DND-41 (cell line): ENCODE results near the gene UBE2C.

ENCODE experiments used
- ATAC-seq: fragments of 200-7000 bp; cut with Tn5 transposase; 3 replicates; pipeline ENCODE4 v1.9.1; 2021; ENCODE audit warnings: low read depth; ENCODE audit not compliant: insufficient read depth
- DNase-seq: peaks from one replicate; pipeline ENCODE4 v3.0.0-alpha.2; 2020
- H2AFZ ChIP-seq: 2 replicates; pipeline ENCODE4 v1.6.0; 2012; ENCODE audit warnings: low read depth, low read length
- H3K27ac ChIP-seq: 2 replicates; pipeline ENCODE4 v1.5.1; 2012; ENCODE audit warnings: low read length, inconsistent platforms
- H3K27me3 ChIP-seq: fragments of 200-600 bp; sonication (generic); 2 replicates; pipeline ENCODE4 v1.6.0; 2012; ENCODE audit warnings: low read length, mild to moderate bottlenecking, inconsistent platforms; ENCODE audit not compliant: insufficient read depth, poor library complexity
- H3K36me3 ChIP-seq: 2 replicates; pipeline ENCODE4 v1.5.1; 2012; ENCODE audit warnings: low read length, inconsistent platforms; ENCODE audit not compliant: insufficient read depth
- H3K4me1 ChIP-seq: 2 replicates; pipeline ENCODE4 v1.5.1; 2012; ENCODE audit warnings: mild to moderate bottlenecking, low read length; ENCODE audit not compliant: insufficient read depth
- H3K4me2 ChIP-seq: 2 replicates; pipeline ENCODE4 v1.6.0; 2012; ENCODE audit warnings: mild to moderate bottlenecking, moderate library complexity, low read length, inconsistent platforms; ENCODE audit not compliant: insufficient read depth
- H3K4me3 ChIP-seq, 2 experiments: fragments of 200-600 bp in 1 of 2; shearing (Covaris generic) in 1 of 2; 2 replicates each; pipeline ENCODE4 v1.5.1; 2012 to 2016; ENCODE audit warnings: inconsistent platforms in 2 of 2, low read length in 2 of 2, mild to moderate bottlenecking in 2 of 2, low read depth in 1 of 2, moderate library complexity in 1 of 2
- H3K79me2 ChIP-seq: 2 replicates; pipeline ENCODE4 v1.6.0; 2012; ENCODE audit warnings: low read length, inconsistent platforms; ENCODE audit not compliant: insufficient read depth
- H3K9ac ChIP-seq: 2 replicates; pipeline ENCODE4 v1.6.0; 2012; ENCODE audit warnings: low read depth, mild to moderate bottlenecking, inconsistent platforms, low read length, moderate library complexity
- H3K9me3 ChIP-seq: 2 replicates; pipeline ENCODE4 v1.5.1; 2012; ENCODE audit warnings: low read length, moderate library complexity, mild to moderate bottlenecking, inconsistent platforms; ENCODE audit not compliant: insufficient read depth, severe bottlenecking
- H4K20me1 ChIP-seq: 2 replicates; pipeline ENCODE4 v1.6.0; 2012; ENCODE audit warnings: low read length; ENCODE audit not compliant: insufficient read depth
- EZH2 ChIP-seq: IDR thresholded peaks from 3 replicates; pipeline ENCODE4 v1.6.1; 2012; ENCODE audit warnings: borderline replicate concordance, low read depth, mild to moderate bottlenecking, moderate library complexity, low read length, inconsistent platforms; ENCODE audit not compliant: severe bottlenecking
- TF ChIP-seq, protein P1 (sequence below): IDR thresholded peaks from 2 replicates; pipeline ENCODE4 v1.5.1; 2012; ENCODE audit warnings: borderline replicate concordance, low read length, moderate library complexity, mild to moderate bottlenecking; ENCODE audit not compliant: poor library complexity, severe bottlenecking; ENCODE audit errors: extremely low read depth

The UBE2C gene

DNA sequence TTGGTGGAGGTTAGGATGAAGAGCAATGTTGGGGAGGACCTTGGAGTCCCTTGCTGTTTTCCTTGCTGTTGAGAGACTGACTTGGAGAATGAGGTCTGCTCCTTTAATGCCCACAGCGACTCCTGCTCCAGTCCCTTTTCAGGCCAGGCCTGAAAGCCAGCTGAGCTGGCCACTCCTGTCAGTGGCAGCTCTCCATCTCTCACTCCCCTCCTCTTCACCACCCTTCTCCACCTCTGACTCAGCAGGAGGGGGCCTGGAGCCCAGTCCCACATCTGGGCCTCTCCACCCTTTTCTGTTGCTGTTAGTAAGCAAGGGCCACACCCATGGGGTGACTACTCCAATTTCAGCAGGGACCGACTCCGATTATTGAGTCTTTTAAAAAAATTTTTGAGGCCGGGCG lies 23.4 kb downstream of the UBE2C start:
- H3K9ac ChIP-seq, result no peak overlapping the region
- H2AFZ ChIP-seq, result no peak overlapping the region
- peaks cover 5% of the 10 kb centered on the region; the same call in 1 of the 2 replicates for H3K36me3 ChIP-seq
- no peak for ATAC-seq
- no peaks in the 10 kb centered on the region for H3K79me2 ChIP-seq
- H3K4me2 ChIP-seq, result no peak overlapping the region
- no peaks in the 10 kb centered on the region for H3K27me3 ChIP-seq
- TF ChIP-seq EZH2, result no peak
- TF ChIP-seq, protein P1, sequence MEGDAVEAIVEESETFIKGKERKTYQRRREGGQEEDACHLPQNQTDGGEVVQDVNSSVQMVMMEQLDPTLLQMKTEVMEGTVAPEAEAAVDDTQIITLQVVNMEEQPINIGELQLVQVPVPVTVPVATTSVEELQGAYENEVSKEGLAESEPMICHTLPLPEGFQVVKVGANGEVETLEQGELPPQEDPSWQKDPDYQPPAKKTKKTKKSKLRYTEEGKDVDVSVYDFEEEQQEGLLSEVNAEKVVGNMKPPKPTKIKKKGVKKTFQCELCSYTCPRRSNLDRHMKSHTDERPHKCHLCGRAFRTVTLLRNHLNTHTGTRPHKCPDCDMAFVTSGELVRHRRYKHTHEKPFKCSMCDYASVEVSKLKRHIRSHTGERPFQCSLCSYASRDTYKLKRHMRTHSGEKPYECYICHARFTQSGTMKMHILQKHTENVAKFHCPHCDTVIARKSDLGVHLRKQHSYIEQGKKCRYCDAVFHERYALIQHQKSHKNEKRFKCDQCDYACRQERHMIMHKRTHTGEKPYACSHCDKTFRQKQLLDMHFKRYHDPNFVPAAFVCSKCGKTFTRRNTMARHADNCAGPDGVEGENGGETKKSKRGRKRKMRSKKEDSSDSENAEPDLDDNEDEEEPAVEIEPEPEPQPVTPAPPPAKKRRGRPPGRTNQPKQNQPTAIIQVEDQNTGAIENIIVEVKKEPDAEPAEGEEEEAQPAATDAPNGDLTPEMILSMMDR, result no peak
- H3K4me1 ChIP-seq, result no peaks in the 10 kb centered on the region
- no peaks in the 10 kb centered on the region for H4K20me1 ChIP-seq
- no peak overlapping the region for H3K4me3 ChIP-seq
- H3K27ac ChIP-seq, result no peak overlapping the region
- DNase-seq, result no peak
- H3K9me3 ChIP-seq, result no peaks in the 10 kb centered on the region

DNA sequence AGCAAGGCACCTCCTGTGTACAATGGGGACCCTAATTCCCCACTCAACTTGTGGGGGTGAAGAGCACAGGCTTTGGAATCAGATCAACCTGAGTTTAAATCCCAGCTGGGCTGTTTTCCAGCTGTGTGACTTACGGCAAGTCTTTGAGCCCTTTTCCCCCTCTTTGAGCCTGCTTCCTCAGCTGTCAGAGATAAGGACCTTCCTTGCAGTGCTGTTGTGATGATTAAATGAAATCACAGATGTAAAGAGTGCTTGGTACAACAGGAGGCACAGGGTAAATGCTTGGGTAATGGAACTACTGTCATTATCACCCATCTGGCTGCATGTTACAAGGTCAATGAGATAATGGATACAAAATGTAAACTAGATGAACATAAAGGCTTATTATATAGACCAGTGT lies 24.4 kb downstream of the UBE2C start:
- H3K9ac ChIP-seq, result no peak overlapping the region
- no peaks in the 10 kb centered on the region for H3K27me3 ChIP-seq
- H2AFZ ChIP-seq, result no peak overlapping the region
- TF ChIP-seq EZH2, result no peak
- TF ChIP-seq, protein P1, result no peak
- H3K27ac ChIP-seq, result no peak overlapping the region
- no peak; the same call in 2 of the 3 replicates for ATAC-seq
- no peak for DNase-seq
- H3K4me3 ChIP-seq, result no peak overlapping the region
- peaks cover 14% of the 10 kb centered on the region for H3K36me3 ChIP-seq
- H4K20me1 ChIP-seq, result no peaks in the 10 kb centered on the region
- H3K4me2 ChIP-seq, result no peak overlapping the region
- H3K79me2 ChIP-seq, result no peaks in the 10 kb centered on the region
- H3K9me3 ChIP-seq, result no peaks in the 10 kb centered on the region
- no peaks in the 10 kb centered on the region for H3K4me1 ChIP-seq

DNA sequence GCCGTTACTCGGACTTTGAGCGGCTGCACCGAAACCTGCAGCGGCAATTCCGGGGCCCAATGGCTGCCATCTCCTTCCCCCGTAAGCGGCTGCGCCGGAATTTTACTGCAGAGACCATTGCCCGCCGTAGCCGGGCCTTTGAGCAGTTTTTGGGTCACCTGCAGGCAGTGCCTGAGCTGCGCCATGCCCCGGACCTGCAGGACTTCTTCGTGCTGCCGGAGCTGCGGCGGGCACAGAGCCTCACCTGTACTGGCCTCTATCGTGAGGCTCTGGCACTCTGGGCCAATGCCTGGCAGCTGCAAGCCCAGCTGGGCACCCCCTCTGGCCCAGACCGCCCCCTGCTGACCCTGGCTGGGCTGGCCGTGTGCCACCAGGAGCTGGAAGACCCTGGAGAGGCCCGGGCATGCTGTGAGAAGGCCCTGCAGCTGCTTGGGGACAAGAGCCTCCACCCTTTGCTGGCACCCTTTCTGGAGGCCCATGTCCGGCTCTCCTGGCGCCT lies 28.3 kb downstream of the UBE2C start:
- peaks cover 53% of the 10 kb centered on the region for H3K36me3 ChIP-seq
- H3K4me2 ChIP-seq, result no peak overlapping the region
- no peak for DNase-seq
- no peak overlapping the region for H3K9ac ChIP-seq
- no peak for ATAC-seq
- H3K27me3 ChIP-seq, result no peaks in the 10 kb centered on the region
- no peak overlapping the region for H2AFZ ChIP-seq
- no peak overlapping the region for H3K27ac ChIP-seq
- H3K4me3 ChIP-seq, result no peak overlapping the region
- no peaks in the 10 kb centered on the region for H3K79me2 ChIP-seq
- no peak for TF ChIP-seq EZH2
- TF ChIP-seq, protein P1, result no peak
- H3K4me1 ChIP-seq, result no peaks in the 10 kb centered on the region
- 0 out of 2 replicates have a peak, but pooled peaks cover 2% of the 10 kb centered on the region for H4K20me1 ChIP-seq
- H3K9me3 ChIP-seq, result no peaks in the 10 kb centered on the region
